Measurements from ENCODE around the gene HAPSTR1.

The HAPSTR1 gene

DNA sequence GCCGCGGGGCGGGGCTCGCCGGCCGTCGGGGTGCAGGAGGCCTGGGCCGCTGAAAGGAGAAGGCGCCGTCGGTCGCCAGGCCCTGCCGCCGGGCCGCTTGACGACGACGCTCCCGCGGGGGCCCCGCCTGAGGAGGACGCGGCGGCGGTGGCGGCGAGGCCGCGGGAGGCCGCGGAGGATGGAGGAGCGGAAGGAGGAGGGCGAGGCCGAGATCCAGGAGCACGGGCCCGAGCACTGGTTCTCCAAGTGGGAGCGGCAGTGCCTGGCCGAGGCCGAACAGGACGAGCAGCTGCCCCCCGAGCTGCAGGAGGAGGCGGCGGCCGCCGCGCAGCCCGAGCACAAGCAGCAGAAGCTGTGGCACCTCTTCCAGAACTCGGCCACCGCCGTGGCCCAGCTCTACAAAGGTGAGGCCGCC lies 430 bp downstream of the HAPSTR1 start:
- peak; percentile 42 for DNase-seq
- Histone ChIP-seq H2AFZ (ENCODE audit: low read depth, low read length) (peak overlapping the region; percentile 56; the same call in 1 of the 2 replicates), H4K20me1 (ENCODE audit: insufficient read depth, low read length) (peaks cover 36% of the 10 kb centered on the region), H3K4me2 (ENCODE audit: insufficient read depth, low read length) (peak overlapping the region; percentile 97), H3K79me2 (ENCODE audit: insufficient read depth, low read length) (peaks cover 63% of the 10 kb centered on the region), H3K4me3 (ENCODE audit: low read depth in 1 of 2, low read length in 2 of 2) (peak overlapping the region; percentile 70 to 75; a peak in 3 of 4 replicates), H3K27ac (ENCODE audit: low read length) (peak overlapping the region; percentile 94), H3K9ac (ENCODE audit: low read depth, low read length) (peak overlapping the region; percentile 98), H3K4me1 (ENCODE audit: insufficient read depth, low read length) (peaks cover 50% of the 10 kb centered on the region), H3K9me3 (ENCODE audit: insufficient read depth, low read length, severe bottlenecking) (no peaks in the 10 kb centered on the region), H3K36me3 (ENCODE audit: insufficient read depth, low read length) (peaks cover 41% of the 10 kb centered on the region), H3K27me3 (ENCODE audit: insufficient read depth, low read length, poor library complexity) (no peaks in the 10 kb centered on the region)
- ATAC-seq (ENCODE audit: insufficient read depth, low read depth) = peak; percentile 3; the same call in 2 of the 3 replicates
- no peak for TF ChIP-seq EZH2 (IDR thresholded peaks at IDR 0.05; ENCODE audit: borderline replicate concordance, low read depth, low read length, severe bottlenecking)
- TF ChIP-seq, protein P1, sequence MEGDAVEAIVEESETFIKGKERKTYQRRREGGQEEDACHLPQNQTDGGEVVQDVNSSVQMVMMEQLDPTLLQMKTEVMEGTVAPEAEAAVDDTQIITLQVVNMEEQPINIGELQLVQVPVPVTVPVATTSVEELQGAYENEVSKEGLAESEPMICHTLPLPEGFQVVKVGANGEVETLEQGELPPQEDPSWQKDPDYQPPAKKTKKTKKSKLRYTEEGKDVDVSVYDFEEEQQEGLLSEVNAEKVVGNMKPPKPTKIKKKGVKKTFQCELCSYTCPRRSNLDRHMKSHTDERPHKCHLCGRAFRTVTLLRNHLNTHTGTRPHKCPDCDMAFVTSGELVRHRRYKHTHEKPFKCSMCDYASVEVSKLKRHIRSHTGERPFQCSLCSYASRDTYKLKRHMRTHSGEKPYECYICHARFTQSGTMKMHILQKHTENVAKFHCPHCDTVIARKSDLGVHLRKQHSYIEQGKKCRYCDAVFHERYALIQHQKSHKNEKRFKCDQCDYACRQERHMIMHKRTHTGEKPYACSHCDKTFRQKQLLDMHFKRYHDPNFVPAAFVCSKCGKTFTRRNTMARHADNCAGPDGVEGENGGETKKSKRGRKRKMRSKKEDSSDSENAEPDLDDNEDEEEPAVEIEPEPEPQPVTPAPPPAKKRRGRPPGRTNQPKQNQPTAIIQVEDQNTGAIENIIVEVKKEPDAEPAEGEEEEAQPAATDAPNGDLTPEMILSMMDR (IDR thresholded peaks at IDR 0.05; ENCODE audit: borderline replicate concordance, extremely low read depth, low read length, poor library complexity, severe bottlenecking) = no peak

DNA sequence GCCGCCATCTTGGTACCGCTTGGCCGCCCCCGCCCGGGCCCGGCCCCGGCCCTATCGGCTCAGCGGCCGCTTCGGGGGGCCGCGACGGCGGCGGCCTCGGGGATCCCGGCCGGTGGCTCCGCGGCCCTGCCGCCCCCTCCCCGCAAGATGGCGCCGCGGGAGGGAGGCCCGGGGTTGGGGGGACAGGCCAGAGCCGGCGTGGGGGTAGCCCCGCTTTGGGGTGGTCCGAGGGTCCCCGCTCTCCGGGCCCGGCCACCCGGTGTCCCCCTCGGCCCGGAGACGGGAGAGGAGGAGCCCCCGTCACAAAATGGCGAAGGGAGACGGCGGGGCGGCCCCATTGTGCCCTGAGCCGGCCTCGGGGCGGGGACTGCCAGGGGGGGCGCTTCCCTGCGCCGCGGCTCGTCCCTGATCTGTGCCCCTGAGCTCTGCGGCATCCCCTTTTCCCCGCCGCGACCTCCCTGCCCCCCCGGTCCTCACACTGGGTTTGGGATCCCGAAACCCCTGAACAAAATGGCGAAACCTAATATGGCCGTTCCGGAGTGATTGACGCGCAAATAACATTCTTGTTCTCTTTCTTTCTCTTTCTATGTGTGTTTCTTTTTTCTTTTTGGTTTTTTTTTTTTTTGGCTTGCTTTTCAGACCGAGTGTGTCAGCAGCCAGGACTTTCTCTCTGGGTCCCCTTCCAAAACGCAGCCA lies 986 bp downstream of the HAPSTR1 start:
- no peaks in the 10 kb centered on the region for H3K9me3 ChIP-seq (ENCODE audit: insufficient read depth, low read length, severe bottlenecking)
- ATAC-seq (ENCODE audit: insufficient read depth, low read depth) = peak; percentile 17
- peak overlapping the region; percentile 97 for H3K4me2 ChIP-seq (ENCODE audit: insufficient read depth, low read length)
- H3K27ac ChIP-seq (ENCODE audit: low read length) = peak overlapping the region; percentile 94
- no peaks in the 10 kb centered on the region for H3K27me3 ChIP-seq (ENCODE audit: insufficient read depth, low read length, poor library complexity)
- peaks cover 55% of the 10 kb centered on the region for H3K4me1 ChIP-seq (ENCODE audit: insufficient read depth, low read length)
- peak overlapping the region; percentile 56 for H2AFZ ChIP-seq (ENCODE audit: low read depth, low read length)
- peaks cover 40% of the 10 kb centered on the region for H4K20me1 ChIP-seq (ENCODE audit: insufficient read depth, low read length)
- H3K4me3 ChIP-seq (ENCODE audit: low read depth in 1 of 2, low read length in 2 of 2) = peak overlapping the region; percentile 70 to 75
- H3K79me2 ChIP-seq (ENCODE audit: insufficient read depth, low read length) = peaks cover 69% of the 10 kb centered on the region
- DNase-seq = peak; percentile 73
- TF ChIP-seq EZH2 (IDR thresholded peaks at IDR 0.05; ENCODE audit: borderline replicate concordance, low read depth, low read length, severe bottlenecking) = no peak
- TF ChIP-seq, protein P1 (IDR thresholded peaks at IDR 0.05; ENCODE audit: borderline replicate concordance, extremely low read depth, low read length, poor library complexity, severe bottlenecking) = peak; percentile 24
- H3K9ac ChIP-seq (ENCODE audit: low read depth, low read length) = peak overlapping the region; percentile 98
- H3K36me3 ChIP-seq (ENCODE audit: insufficient read depth, low read length) = peaks cover 46% of the 10 kb centered on the region

DNA sequence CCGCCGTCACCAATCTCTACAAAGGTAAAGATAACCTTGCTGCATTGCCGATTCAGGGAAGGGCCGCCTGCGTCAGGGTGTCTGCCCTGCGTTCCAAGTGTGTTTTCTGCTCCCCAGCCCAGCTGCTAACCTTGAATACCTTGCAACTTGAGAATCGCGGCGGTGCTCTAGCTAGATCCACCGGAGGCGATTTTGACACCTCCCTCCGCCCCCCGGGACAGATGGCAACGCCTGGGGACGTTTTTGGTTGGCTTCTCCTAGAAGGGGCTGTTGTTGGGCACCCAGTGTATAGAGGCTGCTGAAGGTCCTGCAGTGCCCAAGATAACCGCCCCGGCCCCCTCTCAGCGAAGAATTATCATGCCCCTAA lies 1.5 kb downstream of the HAPSTR1 start:
- DNase-seq (peak; percentile 42), ATAC-seq (ENCODE audit: insufficient read depth, low read depth) (no peak)
- H3K9me3 ChIP-seq (ENCODE audit: insufficient read depth, low read length, severe bottlenecking) = no peaks in the 10 kb centered on the region
- H3K4me3 ChIP-seq (ENCODE audit: low read depth in 1 of 2, low read length in 2 of 2) = peak overlapping the region; percentile 70 to 75
- peak overlapping the region; percentile 98 for H3K9ac ChIP-seq (ENCODE audit: low read depth, low read length)
- H4K20me1 ChIP-seq (ENCODE audit: insufficient read depth, low read length) = peaks cover 45% of the 10 kb centered on the region
- H3K4me1 ChIP-seq (ENCODE audit: insufficient read depth, low read length) = peaks cover 60% of the 10 kb centered on the region
- H3K27ac ChIP-seq (ENCODE audit: low read length) = peak overlapping the region; percentile 94
- H3K4me2 ChIP-seq (ENCODE audit: insufficient read depth, low read length) = peak overlapping the region; percentile 97
- H3K36me3 ChIP-seq (ENCODE audit: insufficient read depth, low read length) = peaks cover 52% of the 10 kb centered on the region
- peak overlapping the region; percentile 56 for H2AFZ ChIP-seq (ENCODE audit: low read depth, low read length)
- peaks cover 74% of the 10 kb centered on the region for H3K79me2 ChIP-seq (ENCODE audit: insufficient read depth, low read length)
- no peaks in the 10 kb centered on the region for H3K27me3 ChIP-seq (ENCODE audit: insufficient read depth, low read length, poor library complexity)
- TF ChIP-seq EZH2 (IDR thresholded peaks at IDR 0.05; ENCODE audit: borderline replicate concordance, low read depth, low read length, severe bottlenecking) = no peak
- TF ChIP-seq, protein P1 (IDR thresholded peaks at IDR 0.05; ENCODE audit: borderline replicate concordance, extremely low read depth, low read length, poor library complexity, severe bottlenecking) = no peak
